Parathyroid adenoma (tissue), 2 donors: ENCODE data around the gene SPATA45.

Source experiments
- H2AFZ ChIP-seq: fragments of 300-600 bp; sonication (generic); one replicate; pipeline ENCODE4 v1.7.0; 2017; ENCODE audit warnings: antibody characterized with exemption, mild to moderate bottlenecking
- H3K27ac ChIP-seq: fragments of 300-600 bp; sonication (generic); one replicate; pipeline ENCODE4 v1.7.0; 2017
- H3K27me3 ChIP-seq: fragments of 300-600 bp; sonication (generic); one replicate; pipeline ENCODE4 v1.7.0; 2017; ENCODE audit warnings: low read length; ENCODE audit not compliant: control insufficient read depth, insufficient read depth
- H3K36me3 ChIP-seq: fragments of 300-600 bp; sonication (generic); one replicate; pipeline ENCODE4 v1.7.0; 2017; ENCODE audit warnings: low read length; ENCODE audit not compliant: control insufficient read depth, insufficient read depth
- H3K4me1 ChIP-seq: fragments of 300-600 bp; sonication (generic); one replicate; pipeline ENCODE4 v1.7.0; 2017; ENCODE audit warnings: control low read depth
- H3K4me2 ChIP-seq: fragments of 300-600 bp; sonication (generic); one replicate; pipeline ENCODE4 v1.7.0; 2017; ENCODE audit warnings: low read length
- H3K4me3 ChIP-seq: fragments of 300-600 bp; sonication (generic); one replicate; pipeline ENCODE4 v1.7.0; 2017; ENCODE audit warnings: low read depth, low read length
- H3K79me2 ChIP-seq: fragments of 300-600 bp; sonication (generic); one replicate; pipeline ENCODE4 v1.7.0; 2017; ENCODE audit warnings: control low read depth
- H3K9ac ChIP-seq: fragments of 300-600 bp; sonication (generic); one replicate; pipeline ENCODE4 v1.7.0; 2017; ENCODE audit warnings: mild to moderate bottlenecking
- H3K9me3 ChIP-seq: fragments of 300-600 bp; sonication (generic); one replicate; pipeline ENCODE4 v1.7.0; 2017; ENCODE audit warnings: low read length; ENCODE audit not compliant: control insufficient read depth
- CTCF ChIP-seq: fragments of 300-600 bp; sonication (generic); IDR thresholded peaks from one replicate; pipeline ENCODE4 v1.7.0; 2017; ENCODE audit warnings: antibody characterized with exemption, mild to moderate bottlenecking
- donor health status: primary hyperparathyroidism.

The SPATA45 gene

DNA sequence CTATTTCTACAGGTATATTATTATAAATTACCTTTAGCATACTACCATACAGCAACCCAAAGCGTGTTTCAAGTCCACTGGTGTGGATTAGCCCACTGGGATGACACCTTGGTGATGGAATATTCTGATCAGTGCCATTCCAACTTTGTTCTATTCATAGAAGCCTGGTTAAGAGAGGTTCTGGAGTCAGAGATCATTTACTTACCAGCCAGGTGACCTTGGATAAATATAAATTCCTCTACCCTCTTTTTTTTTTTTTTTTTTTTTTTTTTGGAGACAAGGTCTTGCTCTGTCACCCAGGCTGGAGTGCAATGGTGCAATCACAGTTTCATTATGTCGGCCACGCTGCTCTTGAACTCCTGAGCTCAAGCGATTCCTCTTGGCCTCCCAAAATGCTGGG is at the start of gene SPATA45:
Gene SPATA45 (minus strand): TSS at position 101 of the 400 bp plus-strand sequence. CDS start 11,500 bp downstream, outside the sequence.
- no peaks in the 10 kb centered on the region for H3K79me2 ChIP-seq
- H3K4me1 ChIP-seq: no peaks in the 10 kb centered on the region
- H3K4me3 ChIP-seq: no peak within 1 kb of the TSS
- H3K4me2 ChIP-seq: no peak within 1 kb of the TSS
- H3K9me3 ChIP-seq: no peaks in the 10 kb centered on the region
- no peak within 1 kb of the TSS for H3K27ac ChIP-seq
- H3K27me3 ChIP-seq: no peaks in the 10 kb centered on the region
- no peak for TF ChIP-seq CTCF
- no peak within 1 kb of the TSS for H3K9ac ChIP-seq
- H3K36me3 ChIP-seq: no peaks in the 10 kb centered on the region
- no peak within 1 kb of the TSS for H2AFZ ChIP-seq

DNA sequence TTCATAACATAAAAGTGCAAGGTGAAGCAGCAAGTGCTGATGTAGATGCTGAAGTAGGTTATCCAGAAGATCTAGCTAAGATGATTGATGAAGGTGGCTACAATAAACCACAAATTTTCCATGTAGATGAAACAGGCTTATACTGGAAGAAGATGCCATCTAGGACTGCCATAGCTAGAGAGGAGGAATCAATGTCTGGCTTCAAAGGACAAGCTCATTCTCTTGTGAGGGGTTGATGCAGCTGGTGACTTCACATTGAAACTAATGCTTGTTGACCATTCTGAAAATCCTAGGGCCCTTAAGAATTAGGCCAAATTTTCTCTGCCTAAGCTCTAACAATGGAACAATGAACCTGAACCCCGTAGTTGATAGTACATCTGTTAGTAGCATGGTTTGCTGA is 44.7 kb upstream of the SPATA45 start:
- no peaks in the 10 kb centered on the region for H3K79me2 ChIP-seq
- H3K4me1 ChIP-seq: no peaks in the 10 kb centered on the region
- H3K27me3 ChIP-seq: no peaks in the 10 kb centered on the region
- no peak for TF ChIP-seq CTCF
- no peak overlapping the region for H3K4me3 ChIP-seq
- H3K4me2 ChIP-seq: no peak overlapping the region
- no peaks in the 10 kb centered on the region for H3K9me3 ChIP-seq
- H3K36me3 ChIP-seq: no peaks in the 10 kb centered on the region
- no peak overlapping the region for H2AFZ ChIP-seq
- H3K27ac ChIP-seq: no peak overlapping the region
- H3K9ac ChIP-seq: no peak overlapping the region

- no peaks in the 10 kb centered on the region for H3K36me3 ChIP-seq
- H2AFZ ChIP-seq: no peak overlapping the region
- H3K9ac ChIP-seq: no peak overlapping the region
- H3K79me2 ChIP-seq: no peaks in the 10 kb centered on the region
- TF ChIP-seq CTCF: no peak
- no peaks in the 10 kb centered on the region for H3K9me3 ChIP-seq
- H3K4me2 ChIP-seq: no peak overlapping the region
- no peak overlapping the region for H3K27ac ChIP-seq
- no peaks in the 10 kb centered on the region for H3K4me1 ChIP-seq
- no peaks in the 10 kb centered on the region for H3K27me3 ChIP-seq
- H3K4me3 ChIP-seq: no peak overlapping the region
These were observed 37.1 kb upstream of the SPATA45 start for GRCh38 chr1:212884592-212884991.

DNA sequence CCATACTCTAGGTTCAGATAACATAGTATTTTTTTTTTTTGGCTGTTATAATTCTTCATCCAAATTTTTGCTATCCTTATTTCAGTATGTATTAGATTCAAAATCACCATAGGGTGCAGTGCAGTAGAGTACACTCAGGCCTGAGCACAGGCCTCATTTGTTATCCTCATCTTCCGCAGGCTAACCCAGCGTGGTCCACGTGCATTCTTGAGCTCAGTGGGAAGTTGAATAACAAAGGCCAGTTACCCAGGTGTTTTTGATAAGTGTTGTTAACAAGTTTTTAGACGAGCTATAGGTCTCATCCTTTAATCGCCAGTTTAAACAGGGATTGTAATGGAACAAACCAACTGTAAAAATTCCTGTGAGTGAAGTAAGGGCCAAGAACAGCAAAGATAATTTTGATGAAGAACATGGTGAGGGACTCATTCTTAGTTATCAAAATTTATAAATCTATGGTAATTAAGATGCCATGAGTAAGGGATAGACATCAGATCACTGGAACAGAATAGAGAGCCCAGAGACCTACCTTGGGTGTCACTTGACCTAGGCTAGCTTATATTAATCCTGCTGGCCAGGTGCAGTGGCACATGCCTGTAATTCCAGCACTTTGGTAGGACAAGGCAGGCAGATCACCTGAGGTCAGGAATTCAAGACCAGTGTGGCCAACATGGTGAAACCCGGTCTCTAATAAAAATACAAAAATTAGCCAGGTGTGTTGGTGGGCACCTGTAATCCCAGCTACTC is 32.7 kb upstream of the SPATA45 start:
- no peaks in the 10 kb centered on the region for H3K4me1 ChIP-seq
- H3K79me2 ChIP-seq: no peaks in the 10 kb centered on the region
- no peak overlapping the region for H3K9ac ChIP-seq
- H3K27ac ChIP-seq: no peak overlapping the region
- H3K27me3 ChIP-seq: no peaks in the 10 kb centered on the region
- H3K9me3 ChIP-seq: no peaks in the 10 kb centered on the region
- H3K4me3 ChIP-seq: no peak overlapping the region
- H3K36me3 ChIP-seq: no peaks in the 10 kb centered on the region
- no peak for TF ChIP-seq CTCF
- H2AFZ ChIP-seq: no peak overlapping the region
- no peak overlapping the region for H3K4me2 ChIP-seq

GRCh38 chr1:212878418-212878817 is 31.0 kb upstream of the SPATA45 start:
- H3K36me3 ChIP-seq: no peaks in the 10 kb centered on the region
- no peak overlapping the region for H2AFZ ChIP-seq
- H3K27ac ChIP-seq: no peak overlapping the region
- H3K9ac ChIP-seq: no peak overlapping the region
- H3K9me3 ChIP-seq: no peaks in the 10 kb centered on the region
- TF ChIP-seq CTCF: no peak
- no peak overlapping the region for H3K4me3 ChIP-seq
- no peaks in the 10 kb centered on the region for H3K4me1 ChIP-seq
- H3K27me3 ChIP-seq: no peaks in the 10 kb centered on the region
- no peaks in the 10 kb centered on the region for H3K79me2 ChIP-seq
- no peak overlapping the region for H3K4me2 ChIP-seq
